SK-N-SH treated with all-trans-retinoic acid at 6 μM for 48 hours (cell line): ENCODE results near the gene TWF2.

Source experiments
- ATAC-seq: fragments of 200-7000 bp; cut with Tn5 transposase; 3 replicates; pipeline ENCODE4 v1.9.1; 2020; ENCODE audit warnings: mild to moderate bottlenecking, moderate library complexity
- ARNTL ChIP-seq: fragments of 450-650 bp; formaldehyde crosslinking; IDR thresholded peaks from 2 replicates; pipeline ENCODE4 v1.5.0; 2020; ENCODE audit warnings: low read depth, mild to moderate bottlenecking, moderate library complexity, borderline replicate concordance
- BACH2 ChIP-seq: fragments of 250-450 bp; sonication (Bioruptor Pico); IDR thresholded peaks from 2 replicates; pipeline ENCODE4 v1.9.0; 2021; ENCODE audit warnings: mild to moderate bottlenecking, borderline replicate concordance
- CSDC2 ChIP-seq: fragments of 250-450 bp; sonication (Bioruptor Pico); IDR thresholded peaks from 2 replicates; pipeline ENCODE4 v1.5.0; 2020; ENCODE audit warnings: mild to moderate bottlenecking, moderate library complexity
- GLIS3 ChIP-seq: fragments of 250-450 bp; sonication (Bioruptor Pico); IDR thresholded peaks from 2 replicates; pipeline ENCODE4 v1.5.0; 2020; ENCODE audit warnings: mild to moderate bottlenecking, moderate library complexity
- ISL1 ChIP-seq: fragments of 250-450 bp; sonication (Bioruptor Pico); IDR thresholded peaks from 2 replicates; pipeline ENCODE4 v2.1.2; 2022; ENCODE audit warnings: mild to moderate bottlenecking, moderate library complexity
- OSR1 ChIP-seq: fragments of 250-450 bp; sonication (Bioruptor Pico); IDR thresholded peaks from 2 replicates; pipeline ENCODE4 v1.8.0; 2022; ENCODE audit warnings: moderate library complexity, mild to moderate bottlenecking, inconsistent platforms
- RARB ChIP-seq: fragments of 250-450 bp; sonication (Bioruptor Pico); IDR thresholded peaks from 2 replicates; pipeline ENCODE4 v1.8.0; 2021; ENCODE audit warnings: mild to moderate bottlenecking, moderate library complexity
- SNAI2 ChIP-seq: fragments of 250-450 bp; sonication (Bioruptor Pico); IDR thresholded peaks from 2 replicates; pipeline ENCODE4 v1.5.0; 2020; ENCODE audit warnings: mild to moderate bottlenecking, moderate library complexity
- ZFP3 ChIP-seq: fragments of 250-450 bp; sonication (Bioruptor Pico); IDR thresholded peaks from 2 replicates; pipeline ENCODE4 v1.5.0; 2020; ENCODE audit warnings: mild to moderate bottlenecking, moderate library complexity
- ZFP30 ChIP-seq: fragments of 450-650 bp; formaldehyde crosslinking; IDR thresholded peaks from 2 replicates; pipeline ENCODE4 v1.5.0; 2022; ENCODE audit warnings: mild to moderate bottlenecking, moderate library complexity
- ZNF565 ChIP-seq: fragments of 450-650 bp; formaldehyde crosslinking; conservative IDR thresholded peaks from 2 replicates; pipeline ENCODE4 v1.5.0; 2020; ENCODE audit warnings: low read depth, mild to moderate bottlenecking, moderate library complexity
- ZNF70 ChIP-seq: fragments of 450-650 bp; formaldehyde crosslinking; IDR thresholded peaks from 2 replicates; pipeline ENCODE4 v1.5.0; 2020; ENCODE audit warnings: mild to moderate bottlenecking, moderate library complexity
- TF ChIP-seq, protein P1 (sequence below): fragments of 250-450 bp; sonication (Bioruptor Pico); IDR thresholded peaks from 2 replicates; pipeline ENCODE4 v1.5.1; 2020; ENCODE audit warnings: low read depth, mild to moderate bottlenecking, moderate library complexity
- TF ChIP-seq, protein P2 (sequence below): fragments of 250-450 bp; sonication (Bioruptor Pico); IDR thresholded peaks from 2 replicates; pipeline ENCODE4 v1.8.0; 2021; ENCODE audit warnings: low read depth, mild to moderate bottlenecking, moderate library complexity, borderline replicate concordance
- TF ChIP-seq, protein P3 (sequence below): fragments of 250-450 bp; sonication (Bioruptor Pico); IDR thresholded peaks from 2 replicates; pipeline ENCODE4 v1.5.0; 2020; ENCODE audit warnings: mild to moderate bottlenecking, moderate library complexity
- TF ChIP-seq, protein P4 (sequence below): fragments of 250-450 bp; sonication (Bioruptor Pico); IDR thresholded peaks from 2 replicates; pipeline ENCODE4 v1.8.0; 2020; ENCODE audit warnings: mild to moderate bottlenecking, moderate library complexity, borderline replicate concordance

Gene TWF2

DNA sequence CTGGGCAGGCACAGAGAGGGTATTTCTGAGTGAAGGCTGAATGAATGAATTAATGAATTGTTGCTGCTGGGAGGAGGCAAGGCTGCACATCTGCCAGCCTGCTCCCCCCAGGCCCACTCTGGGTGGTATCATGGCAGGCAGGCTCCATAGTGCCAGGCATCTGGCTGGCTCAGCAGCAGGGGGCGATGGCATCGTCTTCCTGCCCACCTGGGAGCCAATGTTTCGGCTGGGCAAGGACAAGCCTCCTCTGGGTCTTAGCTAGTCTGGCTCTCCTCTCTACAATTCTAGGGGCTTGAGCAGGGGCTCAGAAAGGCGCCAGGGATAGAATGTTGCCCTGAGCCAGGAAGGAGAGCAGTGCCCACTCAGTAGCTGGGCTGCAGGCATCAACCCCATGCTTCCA, 11.8 kb downstream of the TWF2 start (continued):
- TF ChIP-seq ZNF565 (CRISPR knock-in tag) = no peak
- no peak for TF ChIP-seq OSR1 (CRISPR knock-in tag)
- TF ChIP-seq, protein P1, sequence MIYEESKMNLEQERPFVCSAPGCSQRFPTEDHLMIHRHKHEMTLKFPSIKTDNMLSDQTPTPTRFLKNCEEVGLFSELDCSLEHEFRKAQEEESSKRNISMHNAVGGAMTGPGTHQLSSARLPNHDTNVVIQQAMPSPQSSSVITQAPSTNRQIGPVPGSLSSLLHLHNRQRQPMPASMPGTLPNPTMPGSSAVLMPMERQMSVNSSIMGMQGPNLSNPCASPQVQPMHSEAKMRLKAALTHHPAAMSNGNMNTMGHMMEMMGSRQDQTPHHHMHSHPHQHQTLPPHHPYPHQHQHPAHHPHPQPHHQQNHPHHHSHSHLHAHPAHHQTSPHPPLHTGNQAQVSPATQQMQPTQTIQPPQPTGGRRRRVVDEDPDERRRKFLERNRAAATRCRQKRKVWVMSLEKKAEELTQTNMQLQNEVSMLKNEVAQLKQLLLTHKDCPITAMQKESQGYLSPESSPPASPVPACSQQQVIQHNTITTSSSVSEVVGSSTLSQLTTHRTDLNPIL (CRISPR knock-in tag) = no peak

DNA sequence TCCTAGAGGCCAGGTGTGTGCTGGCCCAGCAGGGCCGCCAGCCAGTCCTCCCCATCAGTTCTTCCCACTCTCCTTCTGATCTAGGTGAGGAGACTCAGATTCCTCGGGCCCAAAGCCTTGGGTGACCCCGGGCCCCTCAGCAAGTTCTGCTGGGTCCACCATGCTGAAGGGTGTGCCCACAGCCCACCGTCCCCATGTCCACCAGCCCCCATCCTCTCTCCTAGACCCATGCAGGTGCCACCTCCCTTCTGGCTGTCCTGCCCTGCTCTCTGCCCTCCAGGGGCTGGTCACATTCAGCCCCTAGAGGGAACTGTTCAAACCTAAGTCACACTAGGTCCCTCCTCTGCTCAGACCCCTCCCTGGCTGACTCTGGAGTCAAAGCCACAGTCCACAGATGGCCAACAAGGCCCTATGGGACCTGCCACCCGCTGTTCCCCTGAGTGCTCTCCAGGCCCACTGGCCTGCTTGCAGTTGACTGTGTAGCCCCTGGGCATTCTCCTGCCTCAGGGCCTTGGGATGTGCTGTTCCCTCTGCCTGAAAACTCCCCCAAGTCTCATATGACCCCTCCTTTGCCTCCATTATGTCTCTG, 12.6 kb downstream of the TWF2 start:
- TF ChIP-seq, protein P2, sequence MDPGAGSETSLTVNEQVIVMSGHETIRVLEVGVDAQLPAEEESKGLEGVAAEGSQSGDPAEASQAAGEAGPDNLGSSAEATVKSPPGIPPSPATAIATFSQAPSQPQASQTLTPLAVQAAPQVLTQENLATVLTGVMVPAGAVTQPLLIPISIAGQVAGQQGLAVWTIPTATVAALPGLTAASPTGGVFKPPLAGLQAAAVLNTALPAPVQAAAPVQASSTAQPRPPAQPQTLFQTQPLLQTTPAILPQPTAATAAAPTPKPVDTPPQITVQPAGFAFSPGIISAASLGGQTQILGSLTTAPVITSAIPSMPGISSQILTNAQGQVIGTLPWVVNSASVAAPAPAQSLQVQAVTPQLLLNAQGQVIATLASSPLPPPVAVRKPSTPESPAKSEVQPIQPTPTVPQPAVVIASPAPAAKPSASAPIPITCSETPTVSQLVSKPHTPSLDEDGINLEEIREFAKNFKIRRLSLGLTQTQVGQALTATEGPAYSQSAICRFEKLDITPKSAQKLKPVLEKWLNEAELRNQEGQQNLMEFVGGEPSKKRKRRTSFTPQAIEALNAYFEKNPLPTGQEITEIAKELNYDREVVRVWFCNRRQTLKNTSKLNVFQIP (CRISPR knock-in tag) = no peak
- TF ChIP-seq ZFP30 (CRISPR knock-in tag) = no peak
- TF ChIP-seq ZNF70 = no peak
- TF ChIP-seq, protein P1 (CRISPR knock-in tag) = no peak
- TF ChIP-seq, protein P3, sequence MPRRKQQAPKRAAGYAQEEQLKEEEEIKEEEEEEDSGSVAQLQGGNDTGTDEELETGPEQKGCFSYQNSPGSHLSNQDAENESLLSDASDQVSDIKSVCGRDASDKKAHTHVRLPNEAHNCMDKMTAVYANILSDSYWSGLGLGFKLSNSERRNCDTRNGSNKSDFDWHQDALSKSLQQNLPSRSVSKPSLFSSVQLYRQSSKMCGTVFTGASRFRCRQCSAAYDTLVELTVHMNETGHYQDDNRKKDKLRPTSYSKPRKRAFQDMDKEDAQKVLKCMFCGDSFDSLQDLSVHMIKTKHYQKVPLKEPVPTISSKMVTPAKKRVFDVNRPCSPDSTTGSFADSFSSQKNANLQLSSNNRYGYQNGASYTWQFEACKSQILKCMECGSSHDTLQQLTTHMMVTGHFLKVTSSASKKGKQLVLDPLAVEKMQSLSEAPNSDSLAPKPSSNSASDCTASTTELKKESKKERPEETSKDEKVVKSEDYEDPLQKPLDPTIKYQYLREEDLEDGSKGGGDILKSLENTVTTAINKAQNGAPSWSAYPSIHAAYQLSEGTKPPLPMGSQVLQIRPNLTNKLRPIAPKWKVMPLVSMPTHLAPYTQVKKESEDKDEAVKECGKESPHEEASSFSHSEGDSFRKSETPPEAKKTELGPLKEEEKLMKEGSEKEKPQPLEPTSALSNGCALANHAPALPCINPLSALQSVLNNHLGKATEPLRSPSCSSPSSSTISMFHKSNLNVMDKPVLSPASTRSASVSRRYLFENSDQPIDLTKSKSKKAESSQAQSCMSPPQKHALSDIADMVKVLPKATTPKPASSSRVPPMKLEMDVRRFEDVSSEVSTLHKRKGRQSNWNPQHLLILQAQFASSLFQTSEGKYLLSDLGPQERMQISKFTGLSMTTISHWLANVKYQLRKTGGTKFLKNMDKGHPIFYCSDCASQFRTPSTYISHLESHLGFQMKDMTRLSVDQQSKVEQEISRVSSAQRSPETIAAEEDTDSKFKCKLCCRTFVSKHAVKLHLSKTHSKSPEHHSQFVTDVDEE (CRISPR knock-in tag) = no peak
- TF ChIP-seq RARB (CRISPR knock-in tag) = no peak
- TF ChIP-seq, protein P4, sequence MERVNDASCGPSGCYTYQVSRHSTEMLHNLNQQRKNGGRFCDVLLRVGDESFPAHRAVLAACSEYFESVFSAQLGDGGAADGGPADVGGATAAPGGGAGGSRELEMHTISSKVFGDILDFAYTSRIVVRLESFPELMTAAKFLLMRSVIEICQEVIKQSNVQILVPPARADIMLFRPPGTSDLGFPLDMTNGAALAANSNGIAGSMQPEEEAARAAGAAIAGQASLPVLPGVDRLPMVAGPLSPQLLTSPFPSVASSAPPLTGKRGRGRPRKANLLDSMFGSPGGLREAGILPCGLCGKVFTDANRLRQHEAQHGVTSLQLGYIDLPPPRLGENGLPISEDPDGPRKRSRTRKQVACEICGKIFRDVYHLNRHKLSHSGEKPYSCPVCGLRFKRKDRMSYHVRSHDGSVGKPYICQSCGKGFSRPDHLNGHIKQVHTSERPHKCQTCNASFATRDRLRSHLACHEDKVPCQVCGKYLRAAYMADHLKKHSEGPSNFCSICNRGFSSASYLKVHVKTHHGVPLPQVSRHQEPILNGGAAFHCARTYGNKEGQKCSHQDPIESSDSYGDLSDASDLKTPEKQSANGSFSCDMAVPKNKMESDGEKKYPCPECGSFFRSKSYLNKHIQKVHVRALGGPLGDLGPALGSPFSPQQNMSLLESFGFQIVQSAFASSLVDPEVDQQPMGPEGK = no peak
- no peak for TF ChIP-seq ZFP3
- TF ChIP-seq ZNF565 (CRISPR knock-in tag) = no peak
- TF ChIP-seq SNAI2 (CRISPR knock-in tag) = no peak
- no peak for TF ChIP-seq ISL1 (CRISPR knock-in tag)
- TF ChIP-seq BACH2 (CRISPR knock-in tag) = no peak

DNA sequence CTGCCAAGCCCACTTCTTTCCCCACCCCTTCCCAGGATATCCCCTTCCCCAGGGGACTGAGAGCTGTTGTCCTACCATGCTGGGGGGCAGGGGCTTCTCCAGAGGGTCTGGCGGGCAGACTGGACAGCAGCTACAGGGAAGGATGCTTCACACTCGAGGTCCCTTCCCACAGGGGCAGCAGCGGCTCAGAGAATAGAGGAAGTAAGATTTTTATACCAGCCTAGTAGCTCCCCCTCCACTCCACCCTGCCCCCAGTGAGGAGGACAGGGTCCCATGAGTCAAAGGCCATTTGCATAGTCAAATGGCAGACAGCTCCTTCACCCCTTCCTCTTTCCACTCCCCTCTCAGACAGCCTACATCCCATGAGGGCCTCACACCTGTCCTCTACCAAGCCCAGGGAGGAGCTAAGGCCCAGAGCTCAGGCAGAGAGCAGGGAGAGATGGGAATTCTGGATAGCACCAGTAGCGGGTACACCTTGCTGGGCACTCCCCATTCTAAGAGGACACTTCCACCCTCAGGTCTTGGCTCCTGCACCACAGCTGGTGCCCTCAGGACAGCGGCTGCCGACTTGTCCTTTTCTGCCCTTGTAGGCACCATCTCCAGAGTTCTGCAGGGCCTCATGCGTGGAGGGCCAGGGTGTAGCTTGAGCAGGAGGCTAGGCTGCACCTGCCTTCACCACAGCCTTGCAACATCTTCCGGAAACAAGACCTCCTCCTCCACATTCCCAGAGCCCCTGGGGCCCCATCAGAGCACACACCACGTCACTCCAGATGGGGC, 13.3 kb downstream of the TWF2 start, which contains the start of gene TLR9:
TLR9 (minus strand) TSS at position 194 of the 777 bp plus-strand sequence; CDS start at position 78, 116 bp downstream.
- ATAC-seq = no peak
- TF ChIP-seq ZFP3 = no peak
- TF ChIP-seq CSDC2 = no peak
- no peak for TF ChIP-seq ARNTL (CRISPR knock-in tag)
- no peak for TF ChIP-seq GLIS3 (CRISPR knock-in tag)

More for the DNA sequence above, 12.6 kb downstream of the TWF2 start:
- no peak for ATAC-seq
